ENCODE results near the gene C16orf95. TPM values are rescaled to one million over a fixed set of nuclear protein-coding genes. Genes with fewer than 3 reads are reported as not detected.
"Not testable (repeated sequence)": the region's sequence is repeated elsewhere in the genome, so short reads cannot be mapped to it uniquely, and the experiment has no call there.

Gene C16orf95
- polyA plus RNA-seq, 2 of the 4 experiments (the other 2 are of a cell fraction) = 3.5 to 6.3 TPM

GRCh38 chr16:87363771-87364455 is 46.7 kb upstream of the C16orf95 start:
- no peak for TF ChIP-seq BHLHE40 (IDR thresholded peaks at IDR 0.05; ENCODE audit: low read depth, low read length)
- TF ChIP-seq HOXA7 (CRISPR knock-in tag; IDR thresholded peaks at IDR 0.05) = no peak
- TF ChIP-seq CHD2 (IDR thresholded peaks at IDR 0.05; ENCODE audit: low read length, partially characterized antibody) = no peak
- no peak for TF ChIP-seq JUNB (IDR thresholded peaks at IDR 0.05)
- TF ChIP-seq REST (IDR thresholded peaks at IDR 0.05) = no peak
- no peak for TF ChIP-seq PBX3 (IDR thresholded peaks at IDR 0.05)
- no peak for TF ChIP-seq EHMT2 (IDR thresholded peaks at IDR 0.05; ENCODE audit: low read depth)
- TF ChIP-seq ZNF302 (CRISPR knock-in tag; IDR thresholded peaks at IDR 0.05) = no peak
- TF ChIP-seq, protein P1, sequence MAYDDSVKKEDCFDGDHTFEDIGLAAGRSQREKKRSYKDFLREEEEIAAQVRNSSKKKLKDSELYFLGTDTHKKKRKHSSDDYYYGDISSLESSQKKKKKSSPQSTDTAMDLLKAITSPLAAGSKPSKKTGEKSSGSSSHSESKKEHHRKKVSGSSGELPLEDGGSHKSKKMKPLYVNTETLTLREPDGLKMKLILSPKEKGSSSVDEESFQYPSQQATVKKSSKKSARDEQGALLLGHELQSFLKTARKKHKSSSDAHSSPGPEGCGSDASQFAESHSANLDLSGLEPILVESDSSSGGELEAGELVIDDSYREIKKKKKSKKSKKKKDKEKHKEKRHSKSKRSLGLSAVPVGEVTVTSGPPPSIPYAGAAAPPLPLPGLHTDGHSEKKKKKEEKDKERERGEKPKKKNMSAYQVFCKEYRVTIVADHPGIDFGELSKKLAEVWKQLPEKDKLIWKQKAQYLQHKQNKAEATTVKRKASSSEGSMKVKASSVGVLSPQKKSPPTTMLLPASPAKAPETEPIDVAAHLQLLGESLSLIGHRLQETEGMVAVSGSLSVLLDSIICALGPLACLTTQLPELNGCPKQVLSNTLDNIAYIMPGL (CRISPR knock-in tag; IDR thresholded peaks at IDR 0.05; ENCODE audit: borderline replicate concordance) = no peak
- no peak for TF ChIP-seq RCOR1 (IDR thresholded peaks at IDR 0.05; ENCODE audit: low read depth, low read length)
- no peak for TF ChIP-seq NR3C1 (IDR thresholded peaks at IDR 0.05)
- TF ChIP-seq CHD4 (IDR thresholded peaks at IDR 0.05; ENCODE audit: borderline replicate concordance) = no peak
- no peak for TF ChIP-seq MYC (IDR thresholded peaks at IDR 0.05; ENCODE audit: borderline replicate concordance, low read length)
- no peak for TF ChIP-seq EP300 (IDR thresholded peaks at IDR 0.05)
- no peak for TF ChIP-seq NPAS2 (CRISPR knock-in tag; IDR thresholded peaks at IDR 0.05; ENCODE audit: borderline replicate concordance)
- TF ChIP-seq, protein P2, sequence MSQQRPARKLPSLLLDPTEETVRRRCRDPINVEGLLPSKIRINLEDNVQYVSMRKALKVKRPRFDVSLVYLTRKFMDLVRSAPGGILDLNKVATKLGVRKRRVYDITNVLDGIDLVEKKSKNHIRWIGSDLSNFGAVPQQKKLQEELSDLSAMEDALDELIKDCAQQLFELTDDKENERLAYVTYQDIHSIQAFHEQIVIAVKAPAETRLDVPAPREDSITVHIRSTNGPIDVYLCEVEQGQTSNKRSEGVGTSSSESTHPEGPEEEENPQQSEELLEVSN (IDR thresholded peaks at IDR 0.05; ENCODE audit: borderline replicate concordance, low read depth) = no peak
- no peak for TF ChIP-seq CEBPB (IDR thresholded peaks at IDR 0.05)
- TF ChIP-seq ESRRA (IDR thresholded peaks at IDR 0.05; ENCODE audit: borderline replicate concordance, low read length) = no peak
- no peak for TF ChIP-seq TFCP2L1 (CRISPR knock-in tag; IDR thresholded peaks at IDR 0.05)
- no peaks in the 10 kb centered on the region for H3K9me3 ChIP-seq
- H3K4me3 ChIP-seq = no peak overlapping the region
- ChIA-PET POLR2A (no interaction called here), CTCF (no interaction called here)
- H3K27ac ChIP-seq = no peak overlapping the region
- 95% methylated on average over 16 of the region's 17 CpGs for WGBS (ENCODE audit: missing lambda C conversion rate)
- DNase-seq (ENCODE audit: low read depth in 1 of 2, low spot score in 1 of 2) = no peak
- FAIRE-seq = no peak
- ATAC-seq = no peak
- no peaks in the 10 kb centered on the region for H3K4me1 ChIP-seq
- H3K4me2 ChIP-seq = no peak overlapping the region

GRCh38 chr16:87362828-87363559 is 45.8 kb upstream of the C16orf95 start:
- ATAC-seq; FAIRE-seq; POLR2A ChIA-PET; H3K4me1 ChIP-seq; DNase-seq (ENCODE audit: low read depth in 1 of 2, low spot score in 1 of 2); H3K4me2 ChIP-seq; H3K4me3 ChIP-seq; H3K9me3 ChIP-seq; H3K27ac ChIP-seq: not testable (repeated sequence)
- WGBS (ENCODE audit: missing lambda C conversion rate) = 94% methylated on average over 13 of the region's 13 CpGs
- CTCF ChIA-PET = interaction anchor here (0.9 kb wide), 1 partner anchor 487 kb away, joined by 4 read pairs; no protein-coding TSS in a partner anchor

Data from A549 (cell line).